Sigmoid colon (tissue), 4 donors: ENCODE data around the gene SKAP1.
"Not testable (repeated sequence)": the region's sequence is repeated elsewhere in the genome, so short reads cannot be mapped to it uniquely, and the experiment has no call there.

Experiments used
- EP300 ChIP-seq, 4 donors: sonication (generic); formaldehyde crosslinking; IDR thresholded peaks; one replicate each; pipeline ENCODE4 v1.6.1; 2017; ENCODE audit warnings: antibody characterized with exemption in 4 of 4
- POLR2A ChIP-seq, 2 donors: fragments of 450-650 bp; IDR thresholded peaks; one replicate each; pipeline ENCODE4 v1.6.1; 2016; ENCODE audit warnings: antibody characterized with exemption in 2 of 2, mild to moderate bottlenecking in 2 of 2, moderate library complexity in 2 of 2
- POLR2AphosphoS5 ChIP-seq, 4 donors: sonication (generic); formaldehyde crosslinking; IDR thresholded peaks; one replicate each; pipeline ENCODE4 v1.6.1; 2017; ENCODE audit warnings: antibody characterized with exemption in 4 of 4
- TF ChIP-seq, protein P1 (sequence below), 4 experiments: fragments of 450-650 bp in 3 of 4; fragments of 200-600 bp in 1 of 4; IDR thresholded peaks; one replicate each; pipeline ENCODE4 v1.5.1; 2016 to 2019; ENCODE audit warnings: antibody characterized with exemption in 4 of 4, mild to moderate bottlenecking in 3 of 4, moderate library complexity in 2 of 4

DNA sequence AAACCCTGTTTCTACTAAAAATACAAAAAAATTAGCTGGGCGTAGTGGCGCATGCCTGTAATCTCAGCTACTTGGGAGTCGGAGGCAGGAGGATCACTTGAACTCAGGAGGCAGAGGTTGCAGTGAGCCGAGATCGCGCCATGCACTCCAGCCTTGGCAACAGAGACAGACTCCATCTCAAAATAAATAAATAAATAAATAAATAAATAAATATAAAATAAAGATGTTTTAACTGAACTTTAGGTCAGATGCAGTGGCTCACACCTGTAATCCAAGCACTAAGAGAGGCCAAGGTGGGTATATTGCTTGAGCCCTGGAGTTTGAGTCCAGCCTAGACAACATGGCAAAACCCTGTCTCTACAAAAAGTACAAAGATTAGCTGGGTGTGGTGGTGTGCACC, 61.0 kb downstream of the SKAP1 start:
- TF ChIP-seq, protein P1, sequence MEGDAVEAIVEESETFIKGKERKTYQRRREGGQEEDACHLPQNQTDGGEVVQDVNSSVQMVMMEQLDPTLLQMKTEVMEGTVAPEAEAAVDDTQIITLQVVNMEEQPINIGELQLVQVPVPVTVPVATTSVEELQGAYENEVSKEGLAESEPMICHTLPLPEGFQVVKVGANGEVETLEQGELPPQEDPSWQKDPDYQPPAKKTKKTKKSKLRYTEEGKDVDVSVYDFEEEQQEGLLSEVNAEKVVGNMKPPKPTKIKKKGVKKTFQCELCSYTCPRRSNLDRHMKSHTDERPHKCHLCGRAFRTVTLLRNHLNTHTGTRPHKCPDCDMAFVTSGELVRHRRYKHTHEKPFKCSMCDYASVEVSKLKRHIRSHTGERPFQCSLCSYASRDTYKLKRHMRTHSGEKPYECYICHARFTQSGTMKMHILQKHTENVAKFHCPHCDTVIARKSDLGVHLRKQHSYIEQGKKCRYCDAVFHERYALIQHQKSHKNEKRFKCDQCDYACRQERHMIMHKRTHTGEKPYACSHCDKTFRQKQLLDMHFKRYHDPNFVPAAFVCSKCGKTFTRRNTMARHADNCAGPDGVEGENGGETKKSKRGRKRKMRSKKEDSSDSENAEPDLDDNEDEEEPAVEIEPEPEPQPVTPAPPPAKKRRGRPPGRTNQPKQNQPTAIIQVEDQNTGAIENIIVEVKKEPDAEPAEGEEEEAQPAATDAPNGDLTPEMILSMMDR (IDR thresholded peaks at IDR 0.05): not testable (repeated sequence)
- not testable (repeated sequence) for TF ChIP-seq EP300, POLR2A, POLR2AphosphoS5 (IDR thresholded peaks at IDR 0.05)
